GM12875 (cell line): ENCODE measurements around the gene S100A7A.

ENCODE experiments used
- H3K4me3 ChIP-seq: one replicate; pipeline ENCODE4 v1.5.1; 2011; ENCODE audit warnings: low read depth, low read length, control low read depth
- CTCF ChIP-seq: IDR thresholded peaks from 2 replicates; pipeline ENCODE4 v1.5.1; 2011; ENCODE audit warnings: low read depth, mild to moderate bottlenecking, control low read depth, inconsistent platforms, low read length, moderate library complexity, borderline replicate concordance; ENCODE audit not compliant: insufficient read depth

S100A7A gene

GRCh38 chr1:153470707-153471106 is 54.4 kb downstream of the S100A7A start:
- TF ChIP-seq CTCF = no peak
- H3K4me3 ChIP-seq = no peak overlapping the region
